Endothelial cell of umbilical vein (primary cell): Measurements from ENCODE around the gene MOXD1. TPM values are rescaled to one million over a fixed set of nuclear protein-coding genes. Genes with fewer than 3 reads are reported as not detected.

Experiments
- BruUV-seq: library from RNA; stranded (reverse); fragments of 400-500 nt; replicated peaks from 2 replicates; lab custom pipeline; 2021; lab: Mats Ljungman, UMichigan
- CTCF ChIA-PET: fragments of 300-600, 350-600 bp; sonication (Branson Sonifier 250); formaldehyde crosslinking; loops from one replicate; lab custom pipeline; 2021; ENCODE audit warnings: antibody characterized with exemption, inconsistent platforms; lab: Charles Lee
- POLR2A ChIA-PET: fragments of 300-600, 350-600 bp; sonication (Branson Sonifier 250); formaldehyde crosslinking; loops from one replicate; lab custom pipeline; 2021; ENCODE audit warnings: antibody characterized with exemption, inconsistent platforms; lab: Charles Lee
- DNase-seq: peaks from one replicate; pipeline ENCODE4 v3.0.0-alpha.2; 2011; ENCODE audit warnings: low read depth, low spot score
- FAIRE-seq: peaks from 2 replicates; lab custom pipeline; 2011; peaks lifted over from hg19 to GRCh38; lab: Jason Lieb, UNC
- H2AFZ ChIP-seq: 2 replicates; pipeline ENCODE4 v1.6.0; 2012; ENCODE audit warnings: low read depth, low read length, control low read depth, inconsistent platforms
- H3K27ac ChIP-seq: 2 replicates; pipeline ENCODE4 v1.5.1; 2011; ENCODE audit warnings: low read depth, mild to moderate bottlenecking, control low read depth, low read length, moderate library complexity; ENCODE audit not compliant: insufficient read depth
- H3K27me3 ChIP-seq, 2 experiments: 2 replicates each; pipeline versions ENCODE4 v1.6.0 to v1.6.1; 2011; ENCODE audit warnings: low read length in 2 of 2, mixed read lengths in 1 of 2; ENCODE audit not compliant: control insufficient read depth in 2 of 2, insufficient read depth in 2 of 2
- H3K36me3 ChIP-seq, 2 experiments: 2 replicates in 1 of 2; 3 replicates in 1 of 2; pipeline ENCODE4 v1.5.1; 2011; ENCODE audit warnings: low read length in 2 of 2, mild to moderate bottlenecking in 1 of 2, moderate library complexity in 1 of 2; ENCODE audit not compliant: control insufficient read depth in 2 of 2, insufficient read depth in 2 of 2; ENCODE audit errors: extremely low read depth in 1 of 2
- H3K4me1 ChIP-seq: 3 replicates; pipeline ENCODE4 v1.5.1; 2011; ENCODE audit warnings: mild to moderate bottlenecking, low read length; ENCODE audit not compliant: control insufficient read depth, insufficient read depth; ENCODE audit errors: extremely low read depth
- H3K4me2 ChIP-seq: 2 replicates; pipeline ENCODE4 v1.6.1; 2011; ENCODE audit warnings: low read length, control low read depth, mixed read lengths; ENCODE audit not compliant: insufficient read depth
- H3K4me3 ChIP-seq, 3 experiments: fragments of 200-600 bp in 1 of 3; sonication (generic), shearing (Covaris generic) in 1 of 3; replicated peaks in 1 of 3; 2 replicates each; pipeline ENCODE4 v1.5.1; 2011 to 2016; ENCODE audit warnings: control low read depth in 3 of 3, low read length in 3 of 3, mild to moderate bottlenecking in 2 of 3, inconsistent platforms in 1 of 3, low read depth in 1 of 3, moderate library complexity in 1 of 3; ENCODE audit not compliant: insufficient read depth in 1 of 3
- H3K79me2 ChIP-seq: 2 replicates; pipeline ENCODE4 v1.6.0; 2012; ENCODE audit warnings: low read length, inconsistent platforms; ENCODE audit not compliant: control insufficient read depth, insufficient read depth
- H3K9ac ChIP-seq: replicated peaks from 2 replicates; pipeline ENCODE3; 2011; ENCODE audit warnings: low read length, control low read depth; ENCODE audit not compliant: insufficient read depth; ENCODE audit errors: extremely low read depth
- H3K9me1 ChIP-seq: replicated peaks from 3 replicates; pipeline ENCODE4 v1.6.0; 2011; ENCODE audit warnings: mild to moderate bottlenecking, low read length; ENCODE audit not compliant: control insufficient read depth, insufficient read depth; ENCODE audit errors: extremely low read depth
- H3K9me3 ChIP-seq: replicated peaks from 2 replicates; pipeline ENCODE4 v1.5.1; 2012; ENCODE audit warnings: low read length, inconsistent platforms; ENCODE audit not compliant: control insufficient read depth, insufficient read depth
- H4K20me1 ChIP-seq: replicated peaks from 2 replicates; pipeline ENCODE3; 2011; ENCODE audit warnings: mild to moderate bottlenecking, low read length; ENCODE audit not compliant: control insufficient read depth, insufficient read depth; ENCODE audit errors: extremely low read depth
- EZH2 ChIP-seq: IDR thresholded peaks from 2 replicates; pipeline ENCODE4 v1.6.1; 2012; ENCODE audit warnings: borderline replicate concordance, low read depth, mild to moderate bottlenecking, moderate library complexity, low read length, inconsistent platforms; ENCODE audit not compliant: severe bottlenecking
- FOS ChIP-seq: IDR thresholded peaks from 2 replicates; pipeline ENCODE4 v1.6.1; 2011; ENCODE audit warnings: mild to moderate bottlenecking, low read length, moderate library complexity, borderline replicate concordance; ENCODE audit not compliant: insufficient read depth
- GATA2 ChIP-seq: IDR thresholded peaks from 2 replicates; pipeline ENCODE4 v1.7.0; 2011; ENCODE audit warnings: low read depth, mild to moderate bottlenecking, moderate library complexity, mixed read lengths, low read length; ENCODE audit not compliant: insufficient read length, insufficient read depth
- JUN ChIP-seq: IDR thresholded peaks from 2 replicates; pipeline ENCODE4 v1.6.1; 2011; ENCODE audit warnings: borderline replicate concordance, low read depth; ENCODE audit not compliant: insufficient read length, insufficient read depth
- MYC ChIP-seq: IDR thresholded peaks from one replicate; pipeline ENCODE4 v1.6.1; 2011; ENCODE audit warnings: mild to moderate bottlenecking, low read depth, low read length
- POLR2A ChIP-seq: IDR thresholded peaks from 2 replicates; pipeline ENCODE4 v1.6.1; 2012; ENCODE audit warnings: low read depth, mild to moderate bottlenecking, control low read depth, low read length
- POLR2AphosphoS5 ChIP-seq: IDR thresholded peaks from 2 replicates; pipeline ENCODE4 v1.6.1; 2012; ENCODE audit warnings: low read depth, mild to moderate bottlenecking, control low read depth, low read length, moderate library complexity; ENCODE audit not compliant: insufficient read depth
- dilution Hi-C: fragments of 300-500 bp; cut with MboI; formaldehyde crosslinking; loops from one replicate; pipeline ENCODE4 v1.15.0; 2019; ENCODE audit warnings: low sequenced_read_pairs; ENCODE audit not compliant: extremely low pct_ligation_motif_present
- intact Hi-C: fragments of 100-400 bp; cut with micrococcal nuclease; formaldehyde crosslinking; loops from one replicate; pipeline ENCODE4 v1.10.0; 2022
- polyA plus RNA-seq, 4 experiments: library from polyadenylated mRNA; depleted of rRNA in 3 of 4; stranded (reverse) in 3 of 4; unstranded in 1 of 4; fragments of >200 nt; gene quantifications; 2 replicates each; pipeline versions ENCODE4 v1.2.1 to v1.2.3, GENCODE V29; 2011 to 2012; ENCODE audit warnings: missing spikeins in 1 of 4
- total RNA-seq: library from RNA; stranded (reverse); gene quantifications from 2 replicates; pipeline ENCODE4 v1.2.3, GENCODE V29; 2021
- TF ChIP-seq, protein P1 (sequence below), 2 donors: IDR thresholded peaks; 1 replicate in 1 of 2; 2 replicates in 1 of 2; pipeline ENCODE4 v1.5.1; 2011; ENCODE audit warnings: low read length in 2 of 2, mild to moderate bottlenecking in 2 of 2, moderate library complexity in 2 of 2, control low read depth in 1 of 2, inconsistent platforms in 1 of 2, low read depth in 1 of 2; ENCODE audit not compliant: insufficient read depth in 1 of 2; ENCODE audit errors: extremely low read depth in 1 of 2
- TF ChIP-seq, protein P2 (sequence below): IDR thresholded peaks from 2 replicates; pipeline ENCODE4 v1.6.1; 2011; ENCODE audit not compliant: insufficient read depth, insufficient read length

Gene MOXD1
- total and polyA plus RNA-seq, 2 donors (not counting 3 experiments of a cell fraction or from before 2014, with no cell fraction given) = 0.01 TPM; not detected in 1

DNA sequence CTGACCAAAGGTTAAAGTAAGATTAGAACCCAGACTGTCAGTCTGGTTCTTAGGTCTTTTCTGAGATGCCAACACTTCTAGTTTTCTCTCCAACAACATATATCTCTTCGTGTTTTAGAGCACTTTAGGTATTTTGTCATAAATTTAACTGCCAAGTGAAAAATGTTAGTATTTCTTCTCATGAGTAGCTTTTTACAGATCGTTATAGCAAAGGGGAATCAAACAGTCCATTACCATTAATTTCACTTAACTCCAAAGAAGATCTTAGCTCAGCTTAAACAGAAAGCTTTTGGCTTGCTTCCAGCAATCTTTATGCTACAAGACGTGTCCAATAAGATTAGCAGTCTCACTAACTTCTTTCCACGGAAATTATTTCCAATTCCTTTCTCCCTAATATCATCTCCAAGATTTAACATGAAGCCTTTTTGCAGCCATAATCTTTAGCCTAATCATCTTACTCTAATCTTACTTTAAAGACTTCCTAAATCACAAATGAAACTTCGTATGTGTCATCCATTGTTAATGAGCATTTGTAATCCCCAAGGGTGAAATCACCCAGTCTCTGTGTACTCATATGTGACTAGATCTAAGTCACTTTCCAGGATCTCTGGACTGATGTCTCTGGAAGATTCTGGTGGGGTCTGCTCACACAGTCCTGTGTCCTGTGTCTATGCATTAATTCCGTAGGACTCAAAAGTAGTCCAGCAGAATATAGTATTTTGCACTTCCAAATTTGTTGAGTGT lies 38.7 kb downstream of the MOXD1 start:
- peak; percentile 24 for TF ChIP-seq GATA2
- TF ChIP-seq, protein P1, sequence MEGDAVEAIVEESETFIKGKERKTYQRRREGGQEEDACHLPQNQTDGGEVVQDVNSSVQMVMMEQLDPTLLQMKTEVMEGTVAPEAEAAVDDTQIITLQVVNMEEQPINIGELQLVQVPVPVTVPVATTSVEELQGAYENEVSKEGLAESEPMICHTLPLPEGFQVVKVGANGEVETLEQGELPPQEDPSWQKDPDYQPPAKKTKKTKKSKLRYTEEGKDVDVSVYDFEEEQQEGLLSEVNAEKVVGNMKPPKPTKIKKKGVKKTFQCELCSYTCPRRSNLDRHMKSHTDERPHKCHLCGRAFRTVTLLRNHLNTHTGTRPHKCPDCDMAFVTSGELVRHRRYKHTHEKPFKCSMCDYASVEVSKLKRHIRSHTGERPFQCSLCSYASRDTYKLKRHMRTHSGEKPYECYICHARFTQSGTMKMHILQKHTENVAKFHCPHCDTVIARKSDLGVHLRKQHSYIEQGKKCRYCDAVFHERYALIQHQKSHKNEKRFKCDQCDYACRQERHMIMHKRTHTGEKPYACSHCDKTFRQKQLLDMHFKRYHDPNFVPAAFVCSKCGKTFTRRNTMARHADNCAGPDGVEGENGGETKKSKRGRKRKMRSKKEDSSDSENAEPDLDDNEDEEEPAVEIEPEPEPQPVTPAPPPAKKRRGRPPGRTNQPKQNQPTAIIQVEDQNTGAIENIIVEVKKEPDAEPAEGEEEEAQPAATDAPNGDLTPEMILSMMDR (IDR thresholded peaks at IDR 0.05; ENCODE audit: extremely low read depth in 1 of 2, insufficient read depth in 1 of 2, low read depth in 1 of 2, low read length in 2 of 2) = no peak
- intact Hi-C loops (loop anchor here (10.0 kb wide), 1 partner anchor 432 kb away; the partner anchor contains the start of gene SLC18B1), dilution Hi-C loops (no loop called here)
- peaks cover 3 to 15% of the 10 kb centered on the region in 2 experiments for H3K27me3 ChIP-seq
- DNase-seq = peak; percentile 21
- ChIA-PET CTCF (interaction anchor here (1.1 to 2.6 kb wide), 3 partner anchors 38 to 83 kb away, joined by 3 to 13 read pairs (median 4); no protein-coding TSS in a partner anchor), POLR2A (no interaction called here)
- H3K4me2 ChIP-seq = no peak overlapping the region
- H3K9ac ChIP-seq = no peak overlapping the region
- H2AFZ ChIP-seq = no peak overlapping the region
- peaks cover 4% of the 10 kb centered on the region for H3K4me1 ChIP-seq
- H3K4me3 ChIP-seq = no peak overlapping the region
- H3K9me1 ChIP-seq = no peaks in the 10 kb centered on the region
- H3K9me3 ChIP-seq = no peaks in the 10 kb centered on the region
- H3K27ac ChIP-seq = no peak overlapping the region
- H3K79me2 ChIP-seq = no peaks in the 10 kb centered on the region
- H3K36me3 ChIP-seq = no peaks in the 10 kb centered on the region
- no peak for FAIRE-seq
- no peaks in the 10 kb centered on the region for H4K20me1 ChIP-seq
- no TSS peak for BruUV-seq

DNA sequence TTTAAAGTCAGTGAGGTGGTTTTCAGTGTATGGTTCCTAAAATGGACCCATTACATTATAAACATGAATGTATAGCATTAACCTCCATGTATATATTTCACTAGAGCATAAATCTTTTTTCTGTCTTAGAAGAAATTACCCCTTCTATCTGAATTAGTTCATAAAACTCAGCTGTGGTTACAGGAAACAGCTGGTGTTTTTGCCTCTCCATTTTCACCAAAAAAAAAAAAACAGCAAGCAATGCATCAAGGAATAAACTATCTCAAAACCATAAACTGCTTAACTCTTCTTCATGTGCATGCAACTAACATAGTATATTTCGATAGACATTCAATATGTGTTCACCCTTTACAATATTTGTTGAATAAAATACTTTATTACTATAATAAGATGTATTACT lies 40.2 kb downstream of the MOXD1 start:
- CTCF ChIA-PET = interaction anchor here (1.0 to 2.6 kb wide), 4 partner anchors 9 to 123 kb away, joined by 3 to 13 read pairs (median 4); no protein-coding TSS in a partner anchor
- BruUV-seq = no TSS peak

More for the DNA sequence above, 40.2 kb downstream of the MOXD1 start:
- Histone ChIP-seq H3K27me3 (peaks cover 3 to 7% of the 10 kb centered on the region in 2 experiments), H3K9me3 (no peaks in the 10 kb centered on the region), H4K20me1 (no peaks in the 10 kb centered on the region), H3K9me1 (no peaks in the 10 kb centered on the region), H3K4me3 (no peak overlapping the region), H3K4me1 (peaks cover 12% of the 10 kb centered on the region), H3K36me3 (no peaks in the 10 kb centered on the region), H3K27ac (no peak overlapping the region), H3K9ac (no peak overlapping the region), H3K4me2 (no peak overlapping the region), H2AFZ (no peak overlapping the region), H3K79me2 (no peaks in the 10 kb centered on the region)
- dilution Hi-C loops (no loop called here), intact Hi-C loops (loop anchor here (10.0 kb wide), 1 partner anchor 434 kb away; the partner anchor contains the start of gene SLC18B1)
- POLR2A ChIA-PET = no interaction called here
- TF ChIP-seq FOS (no peak), GATA2 (no peak), POLR2AphosphoS5 (no peak), JUN (no peak), POLR2A (no peak), MYC (no peak), EZH2 (no peak)
- TF ChIP-seq, protein P1 (IDR thresholded peaks at IDR 0.05; ENCODE audit: extremely low read depth in 1 of 2, insufficient read depth in 1 of 2, low read depth in 1 of 2, low read length in 2 of 2) = no peak
- TF ChIP-seq, protein P2, sequence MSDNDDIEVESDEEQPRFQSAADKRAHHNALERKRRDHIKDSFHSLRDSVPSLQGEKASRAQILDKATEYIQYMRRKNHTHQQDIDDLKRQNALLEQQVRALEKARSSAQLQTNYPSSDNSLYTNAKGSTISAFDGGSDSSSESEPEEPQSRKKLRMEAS = no peak
- FAIRE-seq (no peak), DNase-seq (peak; percentile 32)
